Measurements from ENCODE around the gene STXBP5.

STXBP5 gene

DNA sequence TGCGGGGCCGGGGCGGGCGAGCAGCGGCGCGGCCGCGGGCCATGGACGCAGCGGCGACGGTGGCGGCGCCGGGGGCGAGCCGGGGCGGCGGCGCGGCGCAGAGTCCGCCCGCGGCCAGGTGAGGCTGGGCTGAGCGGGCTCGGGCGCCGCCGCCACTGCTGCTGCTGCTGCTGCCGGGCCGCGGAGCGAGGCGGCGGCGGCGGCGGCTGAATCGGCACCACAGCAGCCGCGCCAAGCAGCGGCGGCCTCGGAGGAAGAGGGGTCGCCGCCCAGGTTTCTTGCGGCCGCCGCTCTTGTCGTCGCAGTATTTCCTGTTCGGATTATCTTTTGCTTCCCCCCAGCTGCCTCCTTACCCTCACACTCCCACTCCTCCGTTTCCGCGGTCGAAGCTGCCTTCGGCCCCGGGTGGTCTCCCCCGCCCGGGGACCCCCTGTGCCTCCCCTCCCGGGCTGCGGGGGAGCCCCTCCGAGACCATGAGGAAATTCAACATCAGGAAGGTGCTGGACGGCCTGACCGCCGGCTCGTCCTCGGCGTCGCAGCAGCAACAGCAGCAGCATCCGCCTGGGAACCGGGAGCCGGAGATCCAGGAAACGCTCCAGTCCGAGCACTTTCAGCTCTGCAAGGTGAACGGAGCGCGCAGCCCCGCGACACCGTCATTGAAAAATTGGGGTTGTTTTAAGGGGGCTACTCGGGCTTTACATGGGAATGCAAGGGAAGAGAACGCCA, at the start of gene STXBP5:
TSS of gene STXBP5 (plus strand) at position 358 of the 726 bp plus-strand sequence. CDS start at position 474, 116 bp downstream.
- peak in 1 of 2 donors; percentile 18 for DNase-seq (ENCODE audit: low read depth in 2 of 2)

DNA sequence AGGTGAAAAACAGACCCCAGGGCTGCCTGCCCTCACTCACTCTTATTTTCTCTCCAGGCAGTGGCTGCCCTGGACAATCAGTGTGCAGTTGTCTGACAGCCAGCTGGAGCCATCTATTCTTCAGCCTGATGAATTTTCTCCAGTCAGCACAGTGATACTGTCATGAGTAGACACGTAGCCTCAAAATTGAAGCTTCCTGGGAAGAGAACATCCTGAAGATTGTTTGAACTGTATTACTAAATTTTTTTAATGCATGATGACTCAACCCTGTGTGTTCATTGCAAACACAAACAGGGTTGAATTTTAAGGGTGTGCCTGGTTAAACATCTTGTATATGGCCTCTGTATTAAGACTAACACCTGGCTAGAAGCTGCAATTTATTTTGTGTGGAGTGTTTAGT, 49.8 kb upstream of the STXBP5 start:
- DNase-seq (ENCODE audit: low read depth in 2 of 2): no peak

DNA sequence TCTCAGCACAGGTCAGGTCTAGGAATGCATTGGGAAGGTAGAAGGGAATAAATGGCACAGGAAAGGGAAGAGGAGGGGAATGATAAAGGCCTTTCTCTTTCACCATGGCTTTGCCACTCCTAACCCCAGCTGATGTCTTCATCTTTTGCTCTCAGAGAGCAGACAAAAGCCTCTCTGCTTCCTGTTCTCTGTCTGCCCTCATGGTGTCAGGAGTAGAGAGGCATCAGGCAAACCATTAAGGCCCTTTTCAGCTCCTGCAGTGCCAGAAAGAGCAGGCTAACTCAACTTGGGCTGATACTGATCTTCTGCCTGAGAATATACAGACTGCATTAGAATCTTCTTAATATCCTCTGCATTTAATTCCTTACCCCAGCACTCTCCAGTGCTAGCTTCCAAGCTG, 48.0 kb upstream of the STXBP5 start:
- no peak for DNase-seq (ENCODE audit: low read depth in 2 of 2)

DNA sequence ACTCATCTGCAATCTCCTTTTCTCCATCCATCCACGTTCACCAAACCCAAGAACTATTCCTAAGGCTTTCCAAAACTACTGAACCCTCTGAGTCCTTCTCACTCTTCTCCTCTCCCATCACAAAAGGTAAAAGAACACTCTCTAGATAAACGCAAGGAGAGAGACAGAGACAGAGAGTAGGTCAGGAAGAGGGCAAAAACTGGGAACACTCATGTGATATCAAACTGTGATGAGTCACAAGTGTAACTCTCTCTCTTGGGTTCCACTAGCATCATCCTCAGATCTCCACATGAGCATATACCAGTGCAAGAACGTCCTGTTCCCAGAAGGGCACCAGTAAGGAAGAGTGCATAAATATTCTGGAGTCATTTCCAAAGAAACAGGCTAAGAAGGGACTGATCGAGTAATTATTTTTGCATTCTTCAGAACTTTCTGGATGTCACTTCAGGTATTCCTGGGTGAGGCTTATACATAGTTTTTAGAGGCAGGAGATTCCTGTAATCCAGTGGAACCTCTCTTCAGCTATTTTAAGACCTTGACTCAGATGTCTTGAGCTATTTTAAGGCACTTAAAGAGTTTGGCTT, 47.3 kb upstream of the STXBP5 start:
- no peak for DNase-seq (ENCODE audit: low read depth in 2 of 2)

DNA sequence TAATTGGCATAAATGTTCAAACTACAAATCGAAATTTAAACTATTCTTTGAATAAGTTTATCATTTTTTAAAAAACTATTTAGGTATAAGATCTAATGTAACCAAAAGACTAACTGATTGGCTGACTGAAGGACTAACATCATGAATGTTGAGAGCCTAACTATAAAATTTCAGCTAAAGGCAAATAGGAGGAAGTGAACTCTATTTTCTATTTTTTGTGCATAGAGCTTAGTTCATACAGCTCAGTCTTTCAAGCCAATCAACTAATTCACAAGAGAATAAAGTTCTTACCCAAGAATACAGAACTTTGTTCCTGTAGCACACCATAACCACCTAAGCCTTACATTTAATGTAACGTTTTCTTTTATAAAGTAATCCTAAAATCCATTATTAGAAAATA, 46.3 kb upstream of the STXBP5 start:
- DNase-seq (ENCODE audit: low read depth in 2 of 2): no peak

DNA sequence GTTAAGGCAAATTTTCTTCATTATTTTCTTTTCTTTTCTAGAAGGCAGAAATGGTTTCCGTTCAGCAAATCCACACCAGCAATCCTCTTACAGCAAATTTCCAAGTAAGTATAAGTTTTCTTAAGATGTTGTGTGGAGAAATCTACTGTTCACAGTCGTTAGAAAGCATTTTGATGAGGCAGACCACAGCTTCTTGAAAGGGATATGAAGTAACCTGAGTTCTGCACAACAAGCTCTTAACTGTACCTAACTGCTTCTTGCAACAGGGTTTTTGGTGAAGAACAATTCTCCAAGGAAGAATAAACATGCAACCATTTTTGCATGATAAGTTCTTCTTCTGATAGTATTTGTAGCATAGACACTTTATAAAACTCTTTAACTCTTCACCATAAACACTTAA, 45.3 kb upstream of the STXBP5 start:
- DNase-seq (ENCODE audit: low read depth in 2 of 2): no peak

DNA sequence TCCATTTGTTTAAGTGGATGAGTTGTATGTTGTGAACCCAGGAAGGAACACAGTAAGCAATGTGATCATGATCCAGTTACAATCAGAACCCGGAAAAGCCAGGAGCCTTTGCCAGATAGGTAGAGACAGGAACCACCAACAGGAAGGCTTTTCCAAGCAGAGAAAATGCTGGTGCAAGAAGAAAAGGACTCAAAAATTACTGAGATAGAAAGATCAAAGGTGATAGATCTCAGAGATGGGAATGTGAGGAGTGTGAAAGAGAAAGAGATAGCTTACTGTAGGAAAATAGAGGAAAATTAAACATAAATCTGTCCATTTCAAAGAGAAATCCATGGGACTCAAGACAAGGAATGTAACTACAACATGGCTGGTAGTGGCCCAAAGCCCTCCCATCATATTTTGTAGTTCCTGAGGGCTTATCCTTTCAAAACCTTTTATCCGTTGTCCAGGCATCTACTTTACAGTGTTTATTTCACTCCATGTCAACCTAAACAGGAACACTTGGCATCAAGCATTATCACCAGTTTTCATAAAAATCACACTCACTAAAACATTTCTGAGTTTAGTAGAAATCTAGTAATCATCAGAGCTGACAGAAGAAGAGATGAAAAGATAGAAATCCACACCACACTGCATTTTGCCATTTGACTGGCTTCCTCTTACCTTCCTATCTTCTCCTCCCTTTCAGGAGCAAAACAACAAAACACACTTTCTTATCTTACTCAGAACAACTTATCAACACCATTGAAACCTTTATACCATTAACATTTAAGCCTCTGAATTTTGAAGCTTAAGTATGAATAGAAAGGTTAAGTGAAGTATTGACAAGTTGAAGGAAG, 44.5 kb upstream of the STXBP5 start:
- no peak for DNase-seq (ENCODE audit: low read depth in 2 of 2)

DNA sequence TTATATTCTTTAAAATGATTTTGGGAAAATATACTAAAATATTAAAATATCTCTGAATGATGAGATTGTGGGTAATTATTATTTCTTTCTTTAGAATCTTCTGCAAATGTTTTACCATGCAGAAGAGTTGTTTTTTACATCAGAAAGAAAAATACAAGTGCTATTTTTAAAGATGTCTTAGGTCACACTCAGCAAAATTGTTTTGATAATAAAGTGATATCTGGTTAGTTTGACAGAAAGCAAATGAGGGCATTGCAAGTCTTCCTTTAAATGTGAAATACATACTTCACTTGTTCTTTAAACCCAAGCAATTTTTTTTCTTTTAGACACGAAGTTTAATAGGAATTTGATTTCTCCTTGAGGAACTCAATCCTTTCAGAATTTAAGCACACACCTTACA, 43.6 kb upstream of the STXBP5 start:
- DNase-seq (ENCODE audit: low read depth in 2 of 2): no peak

DNA sequence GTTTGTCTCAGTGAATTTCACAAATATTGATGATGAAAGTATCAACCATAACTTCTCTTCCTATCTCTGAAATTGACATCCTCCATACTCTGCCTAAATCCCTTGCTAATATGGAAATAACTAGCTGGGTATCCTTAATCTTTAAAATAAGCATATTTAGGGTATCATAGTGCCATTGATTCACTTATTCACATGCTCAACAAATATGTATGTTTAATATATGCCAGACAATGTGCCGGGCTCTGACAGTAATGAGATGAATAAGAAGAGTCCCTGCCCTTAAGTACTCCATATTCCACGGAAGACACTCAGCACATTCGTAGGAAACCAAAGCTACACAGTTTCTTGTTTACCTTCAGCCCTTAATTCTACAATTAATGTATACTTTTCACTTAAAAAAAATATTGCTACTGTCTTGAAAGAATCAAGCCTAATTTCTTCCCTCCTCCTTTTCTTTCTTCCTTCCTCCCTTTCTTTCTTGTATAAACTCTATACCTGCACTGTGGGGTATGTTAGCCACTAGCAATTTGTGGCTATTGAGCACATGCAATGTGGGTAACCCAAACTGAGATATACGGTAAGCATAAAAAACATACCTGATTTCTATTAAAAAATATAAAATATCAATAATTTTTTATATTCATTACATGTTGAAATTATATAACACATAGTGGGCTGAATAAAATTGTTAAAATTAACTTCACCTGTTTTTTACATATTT, 42.8 kb upstream of the STXBP5 start:
- no peak for DNase-seq (ENCODE audit: low read depth in 2 of 2)

DNA sequence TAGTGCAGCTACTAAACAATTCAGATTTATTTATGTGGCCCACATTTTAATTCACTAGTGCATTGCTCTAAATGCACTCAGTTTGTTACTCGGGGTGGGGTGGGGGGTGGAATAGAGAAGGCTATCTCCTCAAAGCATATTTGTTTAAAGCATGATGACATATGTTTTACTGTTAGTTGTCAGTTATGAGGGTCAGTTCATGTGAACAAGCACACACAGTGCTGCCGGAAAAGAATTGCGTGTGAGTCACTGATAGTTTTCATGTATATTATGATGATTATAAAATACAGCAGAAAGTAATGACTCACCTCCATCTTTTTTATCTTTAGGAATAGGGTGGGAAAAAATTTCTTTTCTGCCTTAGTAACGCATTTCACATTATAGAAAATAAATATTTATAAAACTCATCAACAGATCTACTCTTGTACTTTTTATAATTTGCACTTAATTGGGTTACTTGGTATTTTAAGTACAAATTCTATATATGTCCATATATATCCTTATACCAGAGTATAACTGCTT, 42.2 kb upstream of the STXBP5 start:
- DNase-seq (ENCODE audit: low read depth in 2 of 2): no peak

DNA sequence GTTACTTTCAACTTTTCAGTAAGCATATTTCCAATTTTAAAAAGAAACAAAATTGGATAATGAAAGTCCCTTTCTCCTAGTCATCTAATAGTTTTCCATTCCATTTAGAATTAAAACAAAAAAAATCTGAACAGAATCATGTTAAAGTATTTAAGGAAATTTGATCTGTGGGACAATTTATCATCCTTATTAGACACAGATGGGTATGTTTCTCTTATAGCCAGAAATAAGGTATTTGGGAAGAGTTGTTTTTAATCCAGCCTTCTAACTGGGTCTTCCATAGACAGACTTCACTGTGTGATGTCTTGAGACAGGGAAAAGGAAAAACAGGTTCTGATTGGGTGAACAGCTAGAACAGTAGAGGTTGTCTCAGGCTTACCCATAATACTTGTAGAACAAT, 39.5 kb upstream of the STXBP5 start:
- DNase-seq (ENCODE audit: low read depth in 2 of 2): no peak

DNA sequence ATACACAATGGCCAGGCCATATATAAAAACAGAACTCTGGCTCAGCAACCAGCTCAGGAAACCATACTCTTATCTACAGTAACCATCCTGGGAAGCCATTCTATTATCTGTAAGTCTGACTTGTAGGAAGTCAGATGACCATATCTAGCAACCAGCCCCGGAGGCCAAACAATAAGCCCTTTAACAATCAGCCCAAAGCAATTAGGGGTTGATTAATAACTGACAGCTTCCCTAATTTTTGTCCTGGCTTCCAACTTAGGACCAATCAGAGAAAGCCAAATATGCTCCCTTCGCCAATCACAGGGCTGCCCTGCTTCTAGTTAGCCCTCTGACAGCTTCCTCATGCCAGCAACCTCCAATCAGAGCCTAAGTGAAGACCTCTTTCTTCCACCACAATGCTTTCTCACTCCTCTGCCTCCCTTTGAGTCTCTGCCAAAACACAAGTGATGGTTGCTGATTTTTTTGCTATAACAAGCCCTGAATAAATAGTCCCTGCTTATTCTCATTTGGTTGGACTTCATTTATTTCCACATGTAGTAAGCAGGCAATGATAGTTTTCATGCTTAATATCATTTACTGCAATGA, 37.8 kb upstream of the STXBP5 start:
- no peak for DNase-seq (ENCODE audit: low read depth in 2 of 2)

DNA sequence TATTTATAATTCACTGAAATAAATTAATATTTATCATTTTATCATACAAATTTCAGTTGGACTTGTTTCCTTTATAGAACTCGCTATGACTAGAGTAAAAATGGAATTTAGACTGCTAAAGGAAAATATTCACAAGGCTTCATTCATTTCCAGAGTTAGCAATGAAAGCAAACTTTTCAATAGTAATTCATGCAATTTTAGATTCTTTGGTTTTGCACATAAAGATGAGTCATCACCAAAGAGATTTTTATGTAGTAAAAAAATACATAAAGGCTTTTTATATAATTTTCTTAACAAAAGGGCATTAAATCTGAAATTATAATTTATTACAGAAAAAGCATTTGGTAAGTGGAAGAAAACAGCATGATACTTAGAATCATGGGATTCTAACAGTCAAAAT, 37.2 kb upstream of the STXBP5 start:
- DNase-seq (ENCODE audit: low read depth in 2 of 2): no peak

DNA sequence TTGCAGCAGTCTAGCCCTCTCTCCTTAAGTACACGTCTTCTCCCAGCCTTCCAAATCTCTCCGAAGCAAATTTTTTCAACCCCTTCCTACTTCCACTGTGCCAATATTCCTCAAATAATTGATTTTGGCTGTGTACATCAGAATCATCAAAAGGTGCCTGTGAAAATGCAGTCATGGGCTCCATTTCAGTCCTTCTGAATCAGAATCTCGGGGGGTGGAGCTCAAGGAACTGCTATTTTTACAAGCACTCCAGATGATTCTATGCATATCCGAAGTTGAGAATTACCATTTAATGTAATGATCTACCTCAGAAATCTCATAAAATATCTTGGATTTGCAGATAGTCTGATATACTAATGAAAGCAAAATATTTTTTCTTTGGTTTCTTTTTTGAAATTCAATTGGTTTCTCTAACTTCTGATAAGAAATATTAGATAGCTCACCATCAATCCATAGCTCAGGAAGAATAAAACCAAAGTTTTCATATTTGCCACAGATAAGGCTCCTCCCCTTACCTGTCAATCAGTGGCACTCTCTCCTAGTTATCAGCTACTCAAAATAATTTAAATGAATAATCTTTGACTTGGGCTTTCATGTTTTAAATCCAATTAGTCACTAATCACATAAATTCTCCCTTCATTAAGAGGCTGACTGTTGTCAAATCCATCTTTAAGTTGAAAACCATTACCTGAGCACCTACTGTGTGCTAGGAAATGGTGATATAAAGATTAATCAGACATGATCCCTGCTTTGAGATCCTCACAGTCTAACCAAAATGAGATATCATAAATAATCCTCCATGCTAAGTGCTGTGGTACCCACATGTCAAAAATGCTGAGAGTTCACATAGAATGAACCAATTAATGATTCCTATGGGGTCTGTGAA, 36.4 kb upstream of the STXBP5 start:
- DNase-seq (ENCODE audit: low read depth in 2 of 2): no peak

DNA sequence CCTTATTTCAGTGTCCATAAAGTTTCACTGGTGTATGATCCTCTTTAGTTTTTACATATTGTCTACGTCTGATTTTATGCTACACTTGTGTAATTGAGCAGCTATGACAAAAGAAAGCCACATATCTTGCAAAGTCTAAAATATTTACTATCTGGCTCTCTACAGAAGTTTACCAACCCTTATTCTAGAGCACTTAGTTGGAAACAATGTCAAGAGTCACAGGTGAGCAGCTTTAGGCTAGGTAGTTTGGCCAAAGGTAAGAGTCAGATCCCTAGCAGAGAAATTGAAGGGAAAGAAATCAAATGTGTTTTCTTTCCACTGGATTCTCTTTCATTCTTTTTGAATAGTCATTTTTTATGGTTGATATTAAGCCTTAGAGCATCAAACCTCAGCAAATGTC, 34.7 kb upstream of the STXBP5 start:
- no peak for DNase-seq (ENCODE audit: low read depth in 2 of 2)

DNA sequence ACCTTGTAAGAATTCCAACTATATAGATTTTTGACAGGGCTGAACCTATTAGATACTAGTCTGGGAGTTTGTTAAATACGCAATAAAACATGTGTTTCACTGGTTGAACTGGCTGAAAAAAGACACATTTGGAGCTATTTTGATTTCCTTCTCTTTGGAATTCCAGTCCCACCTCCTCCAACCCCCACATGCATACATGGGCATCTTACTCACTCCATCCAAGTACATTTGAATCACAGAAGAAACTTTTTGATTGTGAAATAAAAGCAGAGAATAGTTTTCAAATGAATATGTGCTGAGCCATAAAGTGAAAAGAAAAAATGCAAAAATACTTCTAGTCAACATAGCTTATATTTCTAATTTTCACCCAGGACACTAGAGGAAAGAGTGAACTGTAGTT, 33.9 kb upstream of the STXBP5 start:
- no peak for DNase-seq (ENCODE audit: low read depth in 2 of 2)

DNA sequence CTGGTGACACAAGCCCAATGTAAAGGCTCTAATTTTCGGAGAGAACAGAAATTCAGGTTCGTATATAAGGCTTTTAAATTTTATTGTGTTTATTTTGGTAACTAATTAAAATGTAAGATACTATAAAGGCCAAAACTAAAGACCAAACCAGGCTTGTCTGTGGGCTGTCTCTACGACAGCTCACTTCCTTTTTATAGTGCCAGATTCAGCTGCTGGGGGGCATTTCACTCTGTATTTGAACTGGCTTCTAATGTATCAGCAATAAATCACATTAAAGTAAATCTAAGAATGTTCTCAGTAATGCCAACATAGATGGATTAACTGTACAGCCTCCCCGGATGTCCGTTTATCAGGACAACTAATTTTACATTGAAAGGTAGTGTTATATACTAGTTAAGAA, 31.1 kb upstream of the STXBP5 start:
- DNase-seq (ENCODE audit: low read depth in 2 of 2): no peak

DNA sequence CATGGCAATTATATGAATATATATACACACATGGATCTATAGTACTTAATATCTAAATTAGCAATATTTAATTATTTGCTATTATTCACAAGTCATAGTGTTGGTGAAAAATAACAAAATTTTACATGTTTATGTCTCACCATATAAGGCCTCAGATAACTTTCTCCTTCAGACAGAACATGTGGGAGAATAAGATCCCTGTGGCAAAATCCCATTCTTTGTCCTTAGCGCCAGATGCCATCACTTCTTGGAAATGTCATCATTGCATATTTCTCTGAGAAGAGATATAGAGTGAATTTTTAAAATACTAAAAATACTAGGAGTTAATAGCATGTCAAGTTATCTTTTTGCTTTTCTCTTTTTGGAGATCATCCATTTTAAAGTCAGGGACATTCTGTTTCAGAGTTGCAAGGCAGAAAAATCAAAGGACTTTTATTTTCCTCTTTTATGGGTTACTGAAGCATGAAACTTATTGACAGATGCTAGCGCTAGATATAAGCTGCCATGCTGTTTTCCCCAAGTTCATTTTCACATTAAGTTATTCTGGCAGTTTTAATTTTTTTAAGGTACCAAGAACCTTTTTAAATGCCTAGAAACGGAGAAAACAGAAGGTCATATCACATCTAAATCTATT, 30.4 kb upstream of the STXBP5 start:
- no peak for DNase-seq (ENCODE audit: low read depth in 2 of 2)

DNA sequence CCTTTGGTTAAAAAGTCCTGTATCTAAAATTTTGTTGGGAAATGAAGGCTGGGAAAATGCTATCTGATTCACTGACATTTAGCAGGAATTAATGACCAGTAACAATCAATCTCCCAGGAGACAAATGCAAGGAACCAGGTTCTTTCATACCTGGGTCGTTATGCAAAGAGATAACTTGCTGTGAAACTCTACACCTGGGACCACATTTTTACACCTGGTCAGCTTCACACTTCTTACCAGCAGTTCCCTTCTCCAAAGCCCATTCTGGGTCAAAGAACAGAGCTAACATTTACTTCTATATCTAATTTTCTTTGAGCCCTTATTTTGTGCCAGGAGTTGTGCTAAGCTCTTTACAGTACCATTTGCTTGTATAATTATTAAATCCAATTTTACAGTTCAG, 27.4 kb upstream of the STXBP5 start:
- DNase-seq (ENCODE audit: low read depth in 2 of 2): no peak

DNA sequence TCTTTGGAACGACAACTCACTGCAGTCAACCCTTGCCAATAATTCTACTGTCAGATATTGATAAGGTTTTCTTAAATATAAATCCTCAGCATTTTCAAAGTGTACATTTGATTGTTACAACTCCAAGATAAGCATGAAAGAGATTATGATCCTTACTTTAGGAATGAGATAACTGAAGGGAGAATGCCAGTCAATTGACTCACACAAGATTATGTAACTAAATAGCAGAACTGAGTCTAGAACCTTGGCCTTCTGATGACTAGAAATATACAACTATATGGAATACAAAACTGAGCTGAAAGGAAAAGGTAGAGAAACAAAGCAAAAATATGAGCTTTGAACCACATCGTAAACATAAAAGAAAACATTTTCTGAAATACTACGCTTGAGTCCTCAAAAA, 26.9 kb upstream of the STXBP5 start:
- DNase-seq (ENCODE audit: low read depth in 2 of 2): no peak

Measured in stimulated activated CD4-positive, alpha-beta T cell treated with anti-CD3 and anti-CD28 coated beads, Interleukin-1b, Interleukin-23, amount 100 ng/mL, for 4 hours (primary cell).